Activated CD8-positive, alpha-beta memory T cell treated with anti-CD3 and anti-CD28 coated beads, Interleukin-2, amount 50 U/mL, for 24 hours (primary cell): Measurements from ENCODE around the gene SRSF8.
A peak's percentile ranks its signal among the peaks of the same experiment; 100 is the strongest.
"Not testable (repeated sequence)": the region's sequence is repeated elsewhere in the genome, so short reads cannot be mapped to it uniquely, and the experiment has no call there.

Experiments used
- DNase-seq: peaks from one replicate; pipeline ENCODE4 v3.0.0-alpha.2; 2020; ENCODE audit errors: extremely low read depth

SRSF8 gene, protein sequence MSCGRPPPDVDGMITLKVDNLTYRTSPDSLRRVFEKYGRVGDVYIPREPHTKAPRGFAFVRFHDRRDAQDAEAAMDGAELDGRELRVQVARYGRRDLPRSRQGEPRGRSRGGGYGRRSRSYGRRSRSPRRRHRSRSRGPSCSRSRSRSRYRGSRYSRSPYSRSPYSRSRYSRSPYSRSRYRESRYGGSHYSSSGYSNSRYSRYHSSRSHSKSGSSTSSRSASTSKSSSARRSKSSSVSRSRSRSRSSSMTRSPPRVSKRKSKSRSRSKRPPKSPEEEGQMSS

DNA sequence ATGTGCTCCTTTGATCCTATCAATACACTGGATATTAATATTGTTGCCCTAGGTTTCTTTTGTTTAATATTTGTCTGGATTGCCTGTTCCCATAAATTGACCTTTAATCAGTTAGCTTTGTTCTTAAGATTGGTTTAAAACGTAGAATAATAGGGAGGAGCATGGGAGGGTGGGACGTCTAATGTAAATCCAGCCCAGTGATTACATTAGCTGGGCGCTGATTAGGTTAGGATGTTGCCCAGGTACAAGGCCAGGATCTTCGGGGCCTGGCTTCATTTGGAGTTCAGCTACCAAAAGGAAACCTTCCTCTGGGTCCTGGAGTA is at the start of gene SRSF8:
TSS of gene SRSF8 (plus strand) at position 204 of the 323 bp plus-strand sequence. CDS start 308 bp downstream, outside the sequence.
- no peak for DNase-seq

DNA sequence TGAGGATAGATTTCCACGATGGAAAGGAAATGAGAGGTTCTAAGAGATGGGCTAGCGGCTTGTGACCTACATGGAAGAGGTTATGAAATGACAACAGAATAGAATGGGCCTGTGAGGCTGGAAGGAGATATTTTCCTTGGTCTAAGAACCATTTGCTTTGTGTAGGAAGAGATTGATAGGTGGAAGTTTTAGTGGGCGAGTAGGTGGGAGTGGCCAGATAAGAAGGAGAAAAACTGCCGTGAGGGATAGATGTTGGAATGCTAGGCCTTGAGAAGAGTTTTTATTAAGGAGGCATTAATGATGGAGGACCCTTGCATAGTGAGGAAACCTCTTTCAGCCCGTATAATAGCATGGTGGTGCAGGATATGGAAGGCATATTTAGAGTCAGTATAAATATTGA is 45.3 kb upstream of the SRSF8 start:
- not testable (repeated sequence) for DNase-seq

DNA sequence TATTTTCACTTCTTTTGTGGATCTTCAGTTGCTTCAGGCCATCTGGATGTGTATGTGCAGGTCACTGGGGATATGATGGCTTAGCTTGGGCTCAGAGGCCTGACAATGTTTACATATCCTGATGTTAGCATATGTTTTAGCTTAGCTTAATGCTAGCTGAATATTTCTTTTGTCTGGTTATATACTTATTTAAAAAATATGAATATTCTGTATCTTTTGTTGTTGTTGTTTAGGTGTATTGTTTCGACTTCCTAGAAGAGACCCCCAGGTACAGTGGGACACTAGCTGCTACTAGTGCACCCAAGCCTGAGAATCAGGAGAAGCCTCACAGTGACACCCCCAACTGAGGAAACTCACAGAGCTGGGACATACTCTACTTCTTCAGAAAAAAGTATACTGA is 41.8 kb upstream of the SRSF8 start, which contains the start of gene KDM4E:
TSS of gene KDM4E (plus strand) at position 301 of the 400 bp plus-strand sequence. CDS start 300 bp downstream, outside the sequence.
- no peak for DNase-seq

DNA sequence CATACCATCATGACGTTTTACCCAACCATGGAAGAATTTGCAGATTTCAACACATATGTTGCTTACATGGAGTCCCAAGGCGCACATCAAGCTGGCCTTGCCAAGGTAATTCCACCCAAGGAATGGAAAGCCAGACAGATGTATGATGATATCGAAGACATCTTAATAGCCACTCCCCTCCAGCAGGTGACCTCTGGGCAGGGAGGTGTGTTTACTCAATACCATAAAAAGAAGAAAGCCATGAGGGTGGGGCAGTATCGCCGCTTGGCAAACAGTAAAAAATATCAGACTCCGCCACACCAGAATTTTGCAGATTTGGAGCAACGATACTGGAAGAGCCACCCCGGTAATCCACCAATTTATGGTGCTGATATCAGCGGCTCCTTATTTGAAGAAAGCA is 41.1 kb upstream of the SRSF8 start:
- DNase-seq: not testable (repeated sequence)

DNA sequence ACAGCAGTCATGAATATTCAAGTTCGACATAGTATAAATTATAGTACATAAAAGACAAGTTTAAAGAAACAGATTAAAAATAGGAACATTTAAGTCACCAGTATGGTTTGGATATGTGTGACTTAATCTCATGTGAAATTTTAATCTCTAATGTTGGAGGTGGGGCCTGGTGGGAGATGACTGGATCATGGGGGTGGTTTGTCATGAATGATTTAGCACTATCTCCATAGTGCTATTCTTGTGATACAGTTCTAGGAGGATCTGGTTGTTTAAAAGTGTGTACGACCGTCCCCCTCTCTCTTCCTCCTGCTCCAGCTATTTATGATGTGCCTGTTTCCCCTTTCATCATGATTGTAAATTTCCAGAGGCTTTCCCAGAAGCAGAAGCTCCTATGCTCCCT is 38.4 kb upstream of the SRSF8 start:
- no peak for DNase-seq

DNA sequence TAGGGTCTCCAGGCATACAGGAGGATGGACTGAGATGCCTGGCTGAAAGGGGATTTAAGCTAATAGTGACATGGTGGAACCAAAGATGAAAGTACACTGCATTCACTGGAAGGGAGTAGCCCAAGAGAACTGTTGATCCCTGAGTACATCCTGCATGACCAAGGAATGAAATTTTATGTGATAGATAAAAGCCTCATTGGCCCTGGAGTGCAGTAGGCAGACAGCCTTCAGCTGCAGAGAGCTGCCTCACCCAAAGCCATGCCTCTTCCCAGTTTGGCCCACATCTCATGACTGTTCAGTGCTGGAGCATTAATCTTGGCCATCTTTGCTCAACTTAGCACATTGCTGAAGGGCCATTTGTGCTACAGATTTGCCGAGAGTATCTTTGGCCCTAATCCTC is 33.7 kb upstream of the SRSF8 start:
- DNase-seq: no peak

DNA sequence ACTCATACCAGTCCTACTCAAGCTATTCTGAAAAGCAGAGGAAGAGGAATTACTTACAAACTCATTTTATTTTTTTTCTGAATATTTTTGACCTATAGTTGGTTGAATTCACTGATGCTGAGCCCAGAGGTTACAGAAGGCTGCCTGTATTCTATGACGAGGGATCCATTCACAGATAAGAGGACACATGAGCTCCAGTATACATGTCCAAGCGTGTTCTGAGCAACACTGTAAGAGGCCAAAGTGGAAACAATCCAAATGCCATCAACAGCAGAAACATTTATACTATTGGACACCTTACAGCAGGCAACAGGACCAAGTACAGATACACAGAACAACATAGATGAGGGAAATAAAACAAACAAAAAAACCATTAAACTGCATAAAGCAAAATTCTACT is 31.4 kb upstream of the SRSF8 start:
- DNase-seq: no peak

DNA sequence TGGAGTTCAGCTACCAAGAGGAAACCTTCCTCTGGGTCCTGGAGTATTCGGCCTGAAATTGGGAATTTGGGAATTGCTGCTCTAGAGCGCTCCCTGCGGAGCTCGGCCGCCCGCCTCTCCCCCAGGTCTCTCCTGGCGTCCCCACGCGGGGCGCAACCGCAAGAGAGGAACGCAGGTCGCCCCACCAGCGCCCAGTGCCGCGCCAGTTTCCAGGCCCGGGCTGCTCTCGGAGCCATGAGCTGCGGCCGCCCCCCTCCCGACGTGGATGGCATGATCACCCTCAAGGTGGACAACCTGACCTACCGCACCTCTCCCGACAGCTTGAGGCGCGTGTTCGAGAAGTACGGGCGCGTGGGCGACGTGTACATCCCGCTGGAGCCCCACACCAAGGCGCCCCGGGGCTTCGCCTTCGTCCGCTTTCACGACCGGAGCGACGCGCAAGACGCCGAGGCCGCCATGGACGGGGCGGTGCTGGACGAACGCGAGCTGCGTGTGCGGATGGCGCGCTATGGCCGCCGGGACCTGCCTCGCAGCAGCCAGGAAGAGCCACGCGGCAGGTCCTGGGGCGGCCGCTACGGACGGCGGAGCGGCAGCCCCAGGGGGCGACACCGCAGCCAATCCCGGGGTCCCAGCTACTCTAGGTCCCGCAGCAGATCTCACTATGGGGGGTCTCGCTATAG is 29.2 kb upstream of the SRSF8 start:
- not testable (repeated sequence) for DNase-seq

DNA sequence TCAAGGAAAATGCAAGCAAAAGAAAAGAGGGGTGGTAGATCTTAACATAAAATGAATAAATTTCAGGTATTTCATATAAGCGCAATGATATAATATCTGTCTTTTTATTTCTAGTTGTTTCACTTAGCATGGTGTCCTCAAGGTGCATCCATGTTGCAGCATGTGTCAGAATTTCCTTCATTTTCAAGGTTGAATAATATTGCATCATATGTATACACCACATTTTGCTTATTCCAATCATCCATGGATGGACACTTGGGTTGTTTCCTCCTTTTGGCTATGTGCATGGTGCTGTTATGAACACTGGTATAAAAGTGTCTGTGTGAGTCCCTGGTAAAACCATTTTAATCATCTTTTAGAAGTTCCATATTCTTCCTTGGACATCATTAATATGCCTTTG is 24.5 kb upstream of the SRSF8 start:
- no peak for DNase-seq

DNA sequence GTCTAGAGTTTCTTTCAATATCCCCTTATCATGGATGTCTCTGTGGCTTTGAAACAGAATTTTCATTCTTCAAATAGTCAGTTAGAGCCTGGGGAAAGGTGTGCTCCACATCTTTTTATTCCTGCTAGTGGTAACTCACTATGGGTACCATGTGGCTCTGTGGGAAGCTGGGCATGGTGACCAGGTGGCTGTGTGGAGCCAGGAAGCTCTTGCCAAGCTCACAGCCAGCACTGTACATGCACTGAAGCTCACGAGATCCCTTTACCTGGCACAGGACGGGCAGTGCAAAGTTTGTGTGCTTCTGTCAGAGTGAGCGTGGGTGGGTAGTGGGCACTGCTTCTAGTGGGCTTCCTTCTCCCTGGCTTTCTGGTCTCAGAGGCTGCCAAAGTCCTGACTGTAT is 23.8 kb upstream of the SRSF8 start:
- DNase-seq: no peak

DNA sequence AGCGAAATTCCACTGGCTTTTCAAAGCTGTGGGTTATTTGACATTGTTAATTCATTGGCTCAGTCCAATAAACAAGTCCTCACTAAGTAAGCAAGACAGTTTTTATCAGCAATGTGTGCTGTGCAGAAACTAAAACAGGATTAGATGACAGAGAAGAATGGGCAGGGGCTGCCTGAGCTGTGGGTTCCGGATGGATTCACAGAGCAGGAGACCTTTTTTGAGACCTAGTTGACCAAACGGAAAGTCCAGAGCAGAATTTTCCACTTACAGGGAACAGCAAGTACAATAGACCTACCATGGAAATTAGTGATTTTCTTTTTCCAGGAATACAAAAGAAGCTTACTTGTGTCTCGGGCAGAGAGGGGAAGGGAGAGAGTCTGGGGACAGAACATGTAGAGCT is 22.7 kb upstream of the SRSF8 start:
- DNase-seq: no peak

DNA sequence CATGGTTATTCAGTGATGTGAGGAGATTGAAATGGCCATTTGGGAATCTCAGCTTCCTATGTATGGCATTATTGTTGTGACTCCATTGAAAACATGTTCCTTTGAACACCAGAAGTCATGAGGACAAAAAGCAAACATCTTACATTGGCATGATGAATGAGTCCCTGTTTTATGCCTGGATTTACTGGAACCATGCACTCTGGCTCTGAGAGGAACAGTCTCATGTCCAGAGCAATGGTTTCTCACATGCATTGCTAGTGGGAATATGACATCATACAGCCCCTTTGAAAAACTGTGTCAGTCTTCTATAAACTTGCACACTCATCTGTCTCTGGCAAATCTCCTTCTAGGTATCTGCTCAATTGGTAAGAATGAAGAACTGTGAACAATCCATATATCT is 20.9 kb upstream of the SRSF8 start:
- no peak for DNase-seq

DNA sequence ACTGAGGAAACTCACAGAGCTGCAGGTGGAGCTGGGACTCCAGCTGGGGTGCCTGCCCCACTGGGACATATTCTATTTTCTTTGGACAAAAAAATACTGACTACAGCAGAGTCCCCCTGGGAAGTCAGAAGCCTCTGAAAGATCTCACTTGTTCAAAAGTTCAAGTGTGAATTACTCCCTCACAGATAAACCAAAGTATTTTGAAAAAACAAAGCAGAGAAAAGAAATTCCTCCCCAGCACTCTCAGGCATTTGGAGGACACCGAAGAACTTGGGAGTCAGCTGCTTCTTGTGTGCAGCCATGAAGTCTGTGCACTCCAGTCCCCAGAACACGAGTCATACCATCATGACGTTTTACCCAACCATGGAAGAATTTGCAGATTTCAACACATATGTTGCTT is 17.6 kb upstream of the SRSF8 start, which contains the start of gene KDM4F:
TSS of gene KDM4F (plus strand) at position 301 of the 400 bp plus-strand sequence.
- not testable (repeated sequence) for DNase-seq

DNA sequence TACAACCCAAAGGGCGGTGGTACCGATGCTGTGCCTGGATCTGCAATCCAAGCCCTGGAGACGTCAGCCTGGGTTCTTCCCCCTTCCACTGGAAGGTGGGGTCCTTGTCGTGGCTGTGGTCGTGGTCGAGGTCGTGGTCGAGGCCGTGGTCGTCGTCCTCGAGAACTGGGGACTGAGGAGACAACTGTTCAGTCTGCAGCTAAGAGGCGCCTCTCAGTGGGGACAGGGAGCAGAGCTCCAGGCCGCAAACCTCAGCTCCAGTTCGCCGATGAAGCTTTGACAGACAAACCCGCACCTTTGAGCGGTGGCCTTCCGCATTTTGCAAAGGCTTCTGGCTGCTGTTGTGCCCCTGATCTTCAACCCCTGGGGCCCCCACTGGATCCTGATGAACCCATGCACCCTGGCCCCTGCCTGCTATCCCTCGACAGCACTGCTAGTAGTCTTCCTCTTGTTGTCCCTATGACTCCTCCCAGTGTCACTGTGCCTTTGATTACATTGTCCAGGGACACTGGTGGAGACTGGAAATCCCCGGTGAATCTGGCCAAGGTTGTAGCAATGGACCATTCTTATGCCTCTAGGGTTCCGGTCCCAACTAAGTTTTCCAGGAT is 16.0 kb upstream of the SRSF8 start:
- no peak for DNase-seq

DNA sequence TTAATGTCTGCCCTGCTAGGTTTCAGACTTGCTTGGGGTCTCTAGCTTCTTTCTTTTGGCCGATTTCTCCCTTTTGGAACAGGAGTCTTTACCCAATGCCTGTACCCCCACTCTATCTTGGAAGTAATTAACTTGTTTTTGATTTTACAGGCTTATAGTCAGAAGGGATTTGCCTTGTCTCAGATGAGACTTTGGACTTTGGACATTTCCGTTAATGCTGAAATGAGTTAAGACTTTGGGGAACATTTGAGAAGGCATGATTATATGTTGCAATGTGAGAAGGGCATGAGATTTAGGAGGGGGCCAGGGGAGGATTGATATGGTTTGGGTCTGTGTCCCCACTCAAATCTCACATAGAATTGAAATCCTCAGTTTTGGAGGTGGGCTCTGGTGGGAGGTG is 12.4 kb upstream of the SRSF8 start:
- DNase-seq: no peak

DNA sequence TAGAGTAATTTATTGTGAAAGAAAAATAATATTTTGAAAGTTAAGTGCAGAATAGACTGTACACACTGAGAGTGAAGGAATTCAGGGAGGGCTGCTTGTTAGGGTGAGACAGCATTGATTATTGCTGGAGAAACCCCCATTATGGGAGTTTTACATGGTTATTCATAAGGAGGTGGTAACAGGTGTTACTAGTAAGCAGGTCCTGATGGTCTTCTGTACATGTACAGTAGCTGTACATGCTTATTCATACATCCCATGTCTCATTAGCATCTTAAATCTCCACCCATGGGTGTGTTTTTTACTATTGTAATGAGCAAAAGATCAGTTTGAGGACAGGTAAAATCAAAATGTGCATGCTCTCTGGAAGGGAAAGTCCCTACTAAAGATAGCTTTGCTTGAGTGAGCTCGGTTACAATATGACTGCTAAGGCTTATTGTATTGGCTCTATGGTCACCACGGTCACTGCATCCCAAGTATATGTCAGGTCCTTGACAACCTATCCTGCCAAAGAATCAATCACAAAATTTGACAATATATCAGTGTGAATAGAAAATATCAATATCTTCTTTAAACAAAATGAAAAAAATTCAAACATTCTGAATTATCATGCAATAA is 11.3 kb upstream of the SRSF8 start:
- DNase-seq: no peak

DNA sequence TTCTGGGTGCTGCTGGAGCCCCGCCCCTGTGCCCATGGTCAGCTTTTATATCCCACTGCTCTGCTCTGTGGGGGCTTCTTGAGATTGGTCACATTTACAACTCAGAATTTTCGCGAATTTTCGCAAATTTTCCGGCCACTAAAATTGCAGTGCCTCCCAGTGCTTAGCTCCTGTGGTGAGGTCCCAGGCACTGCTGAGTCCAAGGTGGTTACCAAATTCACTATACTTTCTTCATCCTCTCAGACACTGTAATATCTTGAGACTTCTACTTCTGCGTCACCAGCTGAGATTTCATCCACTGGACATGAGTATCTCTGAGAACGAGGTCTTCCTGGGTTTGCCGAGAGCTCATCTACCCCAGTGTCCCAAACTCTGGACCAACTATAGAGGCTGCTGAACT is 8.8 kb upstream of the SRSF8 start:
- DNase-seq: no peak

DNA sequence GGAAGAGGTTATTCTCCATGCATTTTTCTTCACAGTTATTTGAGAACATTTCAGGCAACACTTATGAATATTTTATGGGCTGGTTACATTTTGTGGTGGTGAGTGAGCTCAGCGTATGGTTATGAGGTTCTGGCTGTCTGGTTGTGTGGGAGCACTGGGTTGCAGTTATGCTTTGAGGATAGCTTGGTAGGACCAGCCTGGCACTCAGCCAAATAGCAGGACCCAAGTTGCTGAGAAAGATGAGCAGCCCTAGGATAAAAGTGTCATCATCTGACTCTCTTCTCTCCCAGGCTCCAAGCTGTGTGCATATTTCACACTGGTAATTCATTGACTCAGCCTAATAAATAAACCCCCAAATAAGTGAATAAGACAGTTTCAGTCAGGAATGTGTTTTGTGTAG is 8.1 kb upstream of the SRSF8 start:
- no peak for DNase-seq

DNA sequence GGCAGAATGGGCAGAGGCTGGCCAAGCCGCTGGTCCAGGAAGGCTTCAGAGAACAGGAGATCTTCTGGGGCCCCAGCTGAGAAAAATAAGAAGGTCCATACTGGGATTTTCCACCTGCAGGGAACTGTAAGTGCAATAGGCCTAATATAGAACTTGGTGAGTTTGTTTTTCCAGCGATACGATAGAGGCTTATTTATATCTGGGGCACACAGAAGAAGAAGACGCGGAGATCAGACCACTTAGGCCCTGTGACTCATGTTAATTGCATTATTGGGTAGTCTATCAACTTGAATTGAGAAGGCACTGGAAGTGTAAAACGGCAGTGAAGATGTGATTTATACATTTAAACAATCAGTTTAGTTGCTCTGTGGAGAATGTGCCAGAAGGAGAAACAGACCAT is 7.7 kb upstream of the SRSF8 start:
- DNase-seq: no peak

DNA sequence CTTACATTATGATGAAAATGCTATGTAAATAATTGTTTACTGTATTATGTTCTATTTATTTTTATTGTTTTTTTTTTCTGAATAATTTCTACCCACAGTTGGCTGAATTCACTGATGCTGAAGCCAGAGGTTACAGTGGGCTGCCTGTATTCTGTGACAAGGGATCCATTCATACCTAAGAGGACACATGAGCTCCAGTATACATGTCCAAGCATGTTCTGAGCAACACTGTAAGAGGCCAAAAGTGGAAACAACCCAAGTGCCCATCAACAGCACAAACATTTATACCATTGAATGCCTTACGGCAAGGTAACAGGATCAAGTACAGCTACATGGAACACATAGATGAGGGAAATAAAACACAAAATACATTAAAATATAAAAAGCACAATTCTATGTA is 1.4 kb upstream of the SRSF8 start:
- no peak for DNase-seq

DNA sequence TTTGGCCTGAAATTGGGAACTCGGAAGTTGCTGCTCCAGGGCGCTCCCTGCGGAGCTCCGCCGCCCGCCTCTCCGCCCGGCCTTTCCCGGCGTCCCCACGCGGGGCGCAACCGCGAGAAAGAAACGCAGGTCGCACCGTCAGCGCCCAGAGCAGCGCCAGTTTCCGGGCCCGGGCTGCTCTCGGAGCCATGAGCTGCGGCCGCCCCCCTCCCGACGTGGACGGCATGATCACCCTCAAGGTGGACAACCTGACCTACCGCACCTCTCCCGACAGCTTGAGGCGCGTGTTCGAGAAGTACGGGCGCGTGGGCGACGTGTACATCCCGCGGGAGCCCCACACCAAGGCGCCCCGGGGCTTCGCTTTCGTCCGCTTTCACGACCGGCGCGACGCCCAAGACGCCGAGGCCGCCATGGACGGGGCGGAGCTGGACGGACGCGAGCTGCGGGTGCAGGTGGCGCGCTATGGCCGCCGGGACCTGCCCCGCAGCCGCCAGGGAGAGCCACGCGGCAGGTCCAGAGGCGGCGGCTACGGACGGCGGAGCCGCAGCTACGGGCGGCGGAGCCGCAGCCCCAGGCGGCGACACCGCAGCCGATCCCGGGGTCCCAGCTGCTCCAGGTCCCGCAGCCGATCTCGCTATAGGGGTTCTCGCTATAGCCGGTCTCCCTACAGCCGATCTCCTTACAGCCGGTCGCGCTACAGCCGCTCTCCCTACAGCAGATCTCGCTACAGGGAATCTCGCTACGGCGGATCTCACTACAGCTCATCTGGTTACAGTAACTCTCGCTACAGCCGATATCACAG is 521 bp downstream of the SRSF8 start:
- DNase-seq: peak; percentile 21

DNA sequence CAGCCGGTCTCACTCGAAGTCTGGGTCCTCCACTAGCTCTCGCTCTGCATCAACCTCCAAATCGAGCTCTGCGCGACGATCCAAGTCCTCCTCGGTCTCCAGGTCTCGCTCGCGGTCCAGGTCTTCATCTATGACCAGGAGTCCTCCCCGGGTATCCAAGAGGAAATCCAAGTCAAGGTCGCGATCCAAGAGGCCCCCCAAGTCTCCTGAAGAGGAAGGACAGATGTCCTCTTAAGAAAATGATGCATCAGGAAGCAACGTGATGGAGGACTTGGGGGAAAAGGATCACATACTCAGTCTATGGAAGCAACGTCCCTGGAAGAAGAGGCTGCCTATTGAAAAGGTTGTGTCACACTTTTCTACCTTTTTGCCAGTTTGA is 1.1 kb downstream of the SRSF8 start:
- no peak for DNase-seq
